Kidney epithelial cell (primary cell): Measurements from ENCODE around the gene ZBTB18. TPM values are rescaled to one million over a fixed set of nuclear protein-coding genes. Genes with fewer than 3 reads are reported as not detected.

Experiments used
- DNase-seq: peaks from one replicate; pipeline ENCODE4 v3.0.0-alpha.2; 2010; ENCODE audit warnings: low read depth
- H3K27me3 ChIP-seq: 2 replicates; pipeline ENCODE4 v1.6.0; 2011; ENCODE audit warnings: low read length; ENCODE audit not compliant: control insufficient read depth, insufficient read depth
- H3K36me3 ChIP-seq: 2 replicates; pipeline ENCODE4 v1.5.1; 2011; ENCODE audit warnings: low read length; ENCODE audit not compliant: control insufficient read depth, insufficient read depth
- H3K4me3 ChIP-seq: 2 replicates; pipeline ENCODE4 v1.5.1; 2011; ENCODE audit warnings: low read depth, mild to moderate bottlenecking, control low read depth, low read length
- total RNA-seq: library from RNA; depleted of rRNA; stranded (reverse); fragments of >200 nt; gene quantifications from 2 replicates; pipeline ENCODE4 v1.2.3, GENCODE V29; 2015
- TF ChIP-seq, protein P1 (sequence below): IDR thresholded peaks from 2 replicates; pipeline ENCODE4 v1.5.1; 2011; ENCODE audit warnings: mild to moderate bottlenecking, moderate library complexity, low read length, control low read depth, inconsistent platforms; ENCODE audit not compliant: insufficient read depth, poor library complexity, severe bottlenecking

The ZBTB18 gene
- total RNA-seq, 1 donor from 2014 or later = 8.7 TPM

DNA sequence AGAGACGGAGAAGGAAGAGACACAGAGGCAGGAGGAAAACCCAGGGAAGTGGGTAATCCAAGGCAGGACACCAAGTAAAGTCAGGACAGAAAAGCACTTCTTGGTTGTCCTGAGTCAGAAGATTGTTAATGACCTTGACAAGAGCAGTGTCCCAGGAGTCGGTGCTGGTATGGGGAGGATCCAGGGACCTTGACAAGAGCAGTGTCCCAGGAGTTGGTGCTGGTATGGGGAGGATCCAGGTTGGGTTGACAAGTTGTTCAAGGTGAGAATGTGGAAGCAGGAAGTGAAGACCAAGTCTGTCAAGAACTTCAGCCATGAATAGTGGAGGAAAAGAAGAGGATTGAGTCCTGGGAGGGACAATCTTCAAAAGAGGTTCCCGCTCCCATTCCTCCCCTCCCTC, 31.9 kb downstream of the ZBTB18 start:
- no peaks in the 10 kb centered on the region for H3K36me3 ChIP-seq
- peaks cover 2% of the 10 kb centered on the region for H3K27me3 ChIP-seq
- no peak for DNase-seq
- TF ChIP-seq, protein P1, sequence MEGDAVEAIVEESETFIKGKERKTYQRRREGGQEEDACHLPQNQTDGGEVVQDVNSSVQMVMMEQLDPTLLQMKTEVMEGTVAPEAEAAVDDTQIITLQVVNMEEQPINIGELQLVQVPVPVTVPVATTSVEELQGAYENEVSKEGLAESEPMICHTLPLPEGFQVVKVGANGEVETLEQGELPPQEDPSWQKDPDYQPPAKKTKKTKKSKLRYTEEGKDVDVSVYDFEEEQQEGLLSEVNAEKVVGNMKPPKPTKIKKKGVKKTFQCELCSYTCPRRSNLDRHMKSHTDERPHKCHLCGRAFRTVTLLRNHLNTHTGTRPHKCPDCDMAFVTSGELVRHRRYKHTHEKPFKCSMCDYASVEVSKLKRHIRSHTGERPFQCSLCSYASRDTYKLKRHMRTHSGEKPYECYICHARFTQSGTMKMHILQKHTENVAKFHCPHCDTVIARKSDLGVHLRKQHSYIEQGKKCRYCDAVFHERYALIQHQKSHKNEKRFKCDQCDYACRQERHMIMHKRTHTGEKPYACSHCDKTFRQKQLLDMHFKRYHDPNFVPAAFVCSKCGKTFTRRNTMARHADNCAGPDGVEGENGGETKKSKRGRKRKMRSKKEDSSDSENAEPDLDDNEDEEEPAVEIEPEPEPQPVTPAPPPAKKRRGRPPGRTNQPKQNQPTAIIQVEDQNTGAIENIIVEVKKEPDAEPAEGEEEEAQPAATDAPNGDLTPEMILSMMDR = no peak
- no peak overlapping the region for H3K4me3 ChIP-seq

DNA sequence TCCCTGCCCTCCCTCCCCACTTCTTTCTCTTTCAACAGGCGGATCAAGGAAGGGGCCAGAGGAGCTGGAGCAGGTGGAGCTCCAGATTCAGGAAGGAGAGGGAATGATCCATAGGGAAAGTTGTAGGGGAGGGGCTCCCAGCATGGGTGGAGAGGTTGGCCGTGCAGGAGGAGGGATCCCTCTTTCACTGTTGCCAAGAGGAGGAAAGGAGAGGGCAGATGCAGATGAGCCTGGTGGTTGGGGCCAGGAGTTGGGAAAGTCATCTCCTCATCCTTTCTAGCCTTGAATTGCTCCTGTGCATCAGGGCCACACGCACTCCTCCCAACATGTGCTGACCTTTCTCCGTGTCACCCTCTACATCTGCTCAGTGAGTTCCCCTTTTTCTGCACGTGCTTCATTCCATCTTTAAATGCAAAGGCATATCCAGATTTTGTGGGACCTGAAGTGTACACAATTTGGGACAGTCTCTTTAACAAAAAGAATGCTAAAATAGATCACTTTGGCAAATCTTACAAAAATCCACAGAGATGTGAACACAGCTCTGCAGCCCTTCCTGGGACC, 32.4 kb downstream of the ZBTB18 start:
- Histone ChIP-seq H3K4me3 (no peak overlapping the region), H3K36me3 (no peaks in the 10 kb centered on the region), H3K27me3 (peaks cover 2% of the 10 kb centered on the region)
- TF ChIP-seq, protein P1 = no peak
- no peak for DNase-seq

DNA sequence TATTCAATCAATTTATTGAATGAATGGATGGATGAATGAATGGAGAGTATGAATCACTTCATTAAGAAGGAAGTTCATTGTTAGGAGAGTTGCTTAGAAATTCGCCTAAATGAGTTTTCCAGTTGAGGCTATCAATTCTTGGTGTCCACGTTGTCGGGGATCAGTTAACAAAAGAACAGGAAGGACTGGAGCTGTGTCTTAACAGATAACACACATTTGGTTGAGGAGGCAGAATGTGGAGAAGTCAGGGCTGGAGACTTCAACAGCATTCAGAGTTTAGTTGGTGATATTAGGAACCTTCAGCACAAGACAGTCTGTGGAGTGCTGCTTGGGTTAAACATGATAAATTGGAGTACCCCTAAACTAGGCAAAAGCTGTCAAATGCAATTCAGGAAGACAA, 33.7 kb downstream of the ZBTB18 start:
- H3K36me3 ChIP-seq = no peaks in the 10 kb centered on the region
- TF ChIP-seq, protein P1 = no peak
- no peak for DNase-seq
- peaks cover 2% of the 10 kb centered on the region for H3K27me3 ChIP-seq
- H3K4me3 ChIP-seq = no peak overlapping the region

DNA sequence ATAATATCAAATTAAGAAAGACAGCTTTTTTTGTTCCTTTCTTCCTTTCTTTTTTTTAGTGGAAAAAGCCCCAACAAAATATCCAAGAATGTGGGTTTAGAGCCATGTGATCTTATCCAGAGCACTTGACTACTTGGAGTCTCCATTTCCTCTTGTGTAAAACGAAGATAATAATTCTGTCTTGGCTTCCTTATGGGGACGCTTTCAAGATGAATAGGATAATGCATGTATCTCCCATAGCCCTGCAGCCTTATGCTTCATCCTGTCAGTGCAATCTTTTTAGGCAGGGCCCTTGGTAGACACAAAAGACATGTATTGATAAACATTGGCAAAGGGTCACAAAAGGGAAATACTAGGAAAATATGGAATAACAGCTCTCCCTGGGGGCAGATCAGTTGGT, 34.8 kb downstream of the ZBTB18 start:
- DNase-seq = no peak
- H3K36me3 ChIP-seq = no peaks in the 10 kb centered on the region
- TF ChIP-seq, protein P1 = no peak
- H3K4me3 ChIP-seq = no peak overlapping the region
- H3K27me3 ChIP-seq = peaks cover 2% of the 10 kb centered on the region

DNA sequence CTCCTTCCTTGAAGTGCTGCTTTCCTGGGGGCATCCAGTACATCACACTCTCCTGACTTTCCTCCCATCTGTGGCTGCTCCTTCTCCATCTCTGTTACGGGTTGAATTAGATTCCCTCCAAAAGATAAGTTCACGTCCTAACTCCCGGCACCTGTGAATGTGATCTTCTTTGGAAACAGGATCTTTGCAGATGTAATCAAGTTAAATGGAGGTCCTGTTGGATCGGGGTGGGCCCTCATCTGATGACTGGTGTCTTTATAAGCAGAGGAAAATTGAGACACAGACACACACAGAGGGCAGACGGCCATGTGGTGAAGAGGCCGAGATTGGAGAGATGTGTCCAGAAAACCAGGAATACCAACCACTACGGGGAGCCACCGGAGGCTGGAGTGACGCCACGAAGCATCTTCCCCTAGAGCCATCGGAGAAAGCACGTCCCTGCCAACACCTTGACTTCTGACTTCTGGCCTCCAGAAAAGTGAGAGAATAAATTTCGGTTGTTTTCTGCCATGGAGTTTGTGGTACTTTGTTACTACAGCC, 36.0 kb downstream of the ZBTB18 start:
- DNase-seq = no peak
- Histone ChIP-seq H3K36me3 (no peaks in the 10 kb centered on the region), H3K4me3 (no peak overlapping the region), H3K27me3 (peaks cover 2% of the 10 kb centered on the region)
- TF ChIP-seq, protein P1 = no peak

DNA sequence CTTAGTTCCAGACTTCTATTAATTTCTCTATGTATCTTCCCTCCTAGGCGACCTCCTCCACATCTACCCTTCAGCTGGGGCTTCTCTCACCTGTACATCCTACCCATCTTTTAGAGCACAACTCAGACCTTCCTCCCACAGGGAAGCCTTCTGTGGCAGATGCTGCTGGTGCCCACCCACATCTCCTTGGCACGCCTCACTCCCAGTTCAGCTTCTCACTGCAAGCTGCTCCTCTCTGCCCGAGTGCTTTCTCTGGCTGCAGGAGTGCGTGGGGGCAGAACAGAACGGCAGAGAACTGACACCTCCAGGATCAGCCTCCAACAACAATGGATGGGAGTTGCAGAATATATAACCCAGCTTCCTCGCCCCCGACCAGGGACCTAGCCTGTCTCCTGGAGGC, 36.5 kb downstream of the ZBTB18 start:
- no peaks in the 10 kb centered on the region for H3K36me3 ChIP-seq
- no peak for DNase-seq
- H3K4me3 ChIP-seq = no peak overlapping the region
- TF ChIP-seq, protein P1 = no peak
- H3K27me3 ChIP-seq = peaks cover 2% of the 10 kb centered on the region
